Stimulated activated CD4-positive, alpha-beta T cell treated with anti-CD3 and anti-CD28 coated beads, Interleukin-15, amount 100 ng/mL, for 24 hours (primary cell): ENCODE data around the gene CHPF.

ENCODE experiments used
- DNase-seq: peaks from one replicate; pipeline ENCODE4 v3.0.0-alpha.2; 2020

CHPF gene

GRCh38 chr2:219510512-219511135, 33.0 kb downstream of the CHPF start:
- DNase-seq = no peak

GRCh38 chr2:219509780-219510511, 33.7 kb downstream of the CHPF start:
- peak; percentile 73 for DNase-seq

DNA sequence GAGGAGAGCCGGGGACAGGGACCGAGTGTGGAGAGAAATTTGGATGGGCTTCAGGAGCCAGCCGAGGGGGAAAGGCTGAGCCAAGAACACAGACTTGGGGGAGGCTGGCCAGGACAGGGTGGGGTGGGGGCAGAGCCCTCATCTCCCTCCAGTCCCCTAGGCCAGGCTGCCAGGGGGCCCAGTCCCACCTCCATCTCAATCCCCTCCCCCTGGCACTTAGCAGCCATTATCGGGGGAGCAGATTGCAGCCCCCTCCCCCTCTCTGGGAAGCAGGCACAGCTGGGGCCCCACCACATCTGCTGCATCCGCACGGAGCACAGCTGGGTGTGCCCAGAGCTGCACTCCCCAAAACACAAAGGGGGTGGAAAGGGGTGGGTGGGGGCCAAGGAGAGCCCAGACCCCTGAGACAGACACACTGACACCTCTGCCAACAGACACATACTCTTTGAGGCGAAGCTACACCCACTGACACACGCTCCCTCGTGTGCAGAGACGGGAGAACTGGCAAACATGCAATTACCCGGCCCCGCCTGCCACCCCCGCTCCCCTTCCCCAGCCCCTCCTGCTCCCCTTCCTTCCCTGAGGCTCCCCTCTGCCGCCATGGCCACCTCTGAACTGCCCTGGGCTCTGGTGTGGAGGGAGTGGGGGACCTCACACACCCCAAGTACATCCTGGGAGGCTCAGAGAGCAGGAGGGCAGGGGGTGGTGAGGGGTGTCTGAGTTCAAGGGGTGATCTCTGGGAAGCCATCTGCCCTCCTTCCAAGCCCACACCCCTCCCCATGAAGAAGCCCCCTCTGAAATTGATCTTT, 34.4 kb downstream of the CHPF start:
- DNase-seq = no peak

DNA sequence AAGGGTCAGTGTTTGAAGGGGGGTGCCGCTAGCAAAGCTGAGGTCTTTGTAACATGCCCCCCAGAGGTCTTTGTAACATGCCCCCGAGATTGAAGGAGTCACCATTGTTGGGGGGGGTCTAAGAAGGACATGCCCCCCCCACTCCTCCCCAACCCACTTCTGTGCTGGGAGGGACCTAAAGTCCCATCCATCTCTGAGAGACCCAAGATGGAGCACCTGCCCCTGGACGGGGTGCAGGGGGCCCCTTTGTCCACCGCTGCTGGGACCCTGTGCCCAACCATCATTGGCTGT, 35.2 kb downstream of the CHPF start:
- no peak for DNase-seq

- no peak for DNase-seq
Observed at GRCh38 chr2:219507581-219508443, 35.8 kb downstream of the CHPF start.

DNA sequence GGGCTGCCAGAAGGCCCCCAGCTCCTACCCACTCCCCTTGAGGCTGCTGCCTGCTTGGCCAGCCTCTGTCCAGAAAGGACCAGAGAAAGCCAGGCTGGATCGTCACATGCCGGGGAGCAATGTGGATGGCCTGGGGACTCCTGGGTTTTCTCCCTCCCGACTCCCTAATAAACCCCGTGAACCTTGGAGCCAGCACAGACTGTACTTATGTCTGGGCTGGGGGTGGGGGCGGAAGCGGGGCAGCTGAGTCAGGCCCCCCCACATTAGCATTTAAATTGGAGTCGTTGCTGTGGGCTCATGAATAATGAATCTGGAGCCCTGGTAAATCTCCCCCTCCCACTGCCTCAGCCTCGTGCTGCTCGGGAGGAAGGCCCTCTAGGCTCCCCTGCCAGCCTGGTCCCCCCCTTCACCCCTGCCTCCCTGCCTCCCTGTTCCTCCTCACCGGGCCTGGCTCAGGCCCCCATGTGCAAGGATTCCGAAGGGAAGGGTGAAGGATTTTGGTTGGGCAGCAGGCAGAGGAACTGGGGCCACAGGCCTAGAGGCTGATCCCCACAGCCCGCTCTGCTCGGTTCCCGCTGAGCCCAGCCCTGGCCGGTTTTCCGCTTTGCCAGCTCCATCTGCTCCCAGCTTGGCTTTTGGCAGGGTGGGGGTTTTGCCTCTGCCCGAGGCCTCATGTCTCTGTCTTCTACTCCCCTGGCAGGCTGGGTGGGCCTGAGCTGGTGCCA, 36.6 kb downstream of the CHPF start:
- no peak for DNase-seq

GRCh38 chr2:219506153-219506801, 37.3 kb downstream of the CHPF start:
- no peak for DNase-seq

DNA sequence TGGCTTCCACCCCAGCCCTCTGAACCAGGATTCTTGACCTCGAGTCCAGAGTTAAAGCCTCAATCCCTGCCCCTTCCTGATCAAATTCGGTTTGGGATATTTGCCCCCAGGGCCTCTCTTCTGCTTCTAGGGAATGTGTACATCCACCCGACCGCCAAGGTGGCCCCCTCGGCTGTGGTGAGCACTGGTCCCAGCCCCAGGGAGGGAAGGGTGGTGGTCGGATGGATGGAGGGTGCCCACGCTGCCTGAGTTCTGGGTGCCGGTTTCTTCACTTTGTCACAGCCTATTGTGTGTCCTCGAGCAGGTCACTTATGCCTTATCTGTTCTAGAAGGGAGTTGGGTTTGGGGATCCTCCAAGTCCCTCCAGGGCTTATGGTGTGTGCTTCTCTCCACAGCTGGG, 38.0 kb downstream of the CHPF start:
- DNase-seq = no peak

- DNase-seq = no peak
Observed at GRCh38 chr2:219502618-219503017, 41.0 kb downstream of the CHPF start.

GRCh38 chr2:219501849-219502248, 41.8 kb downstream of the CHPF start:
- no peak for DNase-seq

- DNase-seq = no peak
Observed at GRCh38 chr2:219500135-219500534, 43.5 kb downstream of the CHPF start.

DNA sequence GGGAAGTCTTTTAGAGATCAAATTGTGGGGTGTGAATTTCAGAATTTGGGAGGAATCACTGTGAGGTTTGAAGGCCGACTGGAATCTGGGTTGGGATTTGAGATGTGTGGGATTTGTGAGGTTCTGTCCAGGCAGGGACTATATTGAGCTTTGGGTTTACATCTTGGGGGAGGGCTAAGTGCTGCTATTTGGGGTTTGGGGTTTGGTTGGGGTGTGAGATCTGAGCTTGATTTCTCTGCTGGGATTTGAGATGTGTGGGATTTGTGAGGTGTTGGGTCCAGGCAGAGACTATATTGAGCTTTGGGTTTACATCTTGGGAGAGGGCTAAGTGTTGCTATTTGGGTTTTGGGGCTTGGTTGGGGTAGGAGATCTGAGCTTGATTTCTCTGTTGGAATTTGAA, 44.1 kb downstream of the CHPF start:
- no peak for DNase-seq

- no peak for DNase-seq
Observed at GRCh38 chr2:219499058-219499307, 44.6 kb downstream of the CHPF start.

GRCh38 chr2:219498280-219499057, 45.1 kb downstream of the CHPF start, which contains the start of gene GMPPA:
TSS of gene GMPPA (plus strand) at chr2:219498891. CDS start at chr2:219499976, 1,085 bp downstream.
- peak; percentile 95 for DNase-seq

DNA sequence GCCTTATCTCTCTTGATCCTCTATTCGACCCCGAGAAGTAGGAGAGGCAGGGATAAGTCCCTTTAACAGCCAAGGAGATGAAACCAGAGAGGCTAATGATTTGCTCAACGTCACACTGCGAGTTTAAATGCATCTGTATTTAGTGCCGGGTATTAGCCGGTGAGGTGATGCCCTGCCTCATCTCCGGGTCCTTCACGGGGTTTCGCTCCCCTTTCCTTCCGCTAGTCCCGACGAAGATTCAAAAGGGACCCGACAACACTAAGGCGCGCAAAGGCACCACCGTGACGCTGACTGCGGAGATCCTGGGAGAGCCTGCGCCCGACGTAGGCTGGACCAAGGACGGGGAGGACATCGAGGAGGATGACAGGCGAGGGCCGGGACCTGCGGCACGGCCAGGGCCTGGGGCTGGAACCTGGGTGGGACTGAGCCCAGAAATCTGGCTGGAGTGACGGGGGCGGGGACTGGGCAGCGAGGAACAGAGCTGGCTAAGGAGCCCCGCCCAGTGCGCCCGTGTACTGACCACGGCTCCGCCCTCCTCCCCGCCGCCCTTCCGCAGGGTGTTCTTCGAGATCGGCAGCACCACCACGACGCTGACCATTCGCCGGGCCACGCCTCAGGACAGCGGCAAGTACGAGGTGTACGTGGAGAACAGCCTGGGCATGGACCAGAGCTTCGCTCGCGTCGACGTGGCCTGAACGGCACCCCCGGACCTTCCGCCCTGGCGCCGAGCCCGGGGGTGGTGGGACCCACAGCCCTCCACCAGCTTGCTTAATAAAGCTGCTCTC, 45.9 kb downstream of the CHPF start:
- peak; percentile 56 for DNase-seq

GRCh38 chr2:219496825-219497494, 46.6 kb downstream of the CHPF start:
- peak; percentile 28 for DNase-seq

- DNase-seq = no peak
Observed at GRCh38 chr2:219496247-219496824, 47.3 kb downstream of the CHPF start.

DNA sequence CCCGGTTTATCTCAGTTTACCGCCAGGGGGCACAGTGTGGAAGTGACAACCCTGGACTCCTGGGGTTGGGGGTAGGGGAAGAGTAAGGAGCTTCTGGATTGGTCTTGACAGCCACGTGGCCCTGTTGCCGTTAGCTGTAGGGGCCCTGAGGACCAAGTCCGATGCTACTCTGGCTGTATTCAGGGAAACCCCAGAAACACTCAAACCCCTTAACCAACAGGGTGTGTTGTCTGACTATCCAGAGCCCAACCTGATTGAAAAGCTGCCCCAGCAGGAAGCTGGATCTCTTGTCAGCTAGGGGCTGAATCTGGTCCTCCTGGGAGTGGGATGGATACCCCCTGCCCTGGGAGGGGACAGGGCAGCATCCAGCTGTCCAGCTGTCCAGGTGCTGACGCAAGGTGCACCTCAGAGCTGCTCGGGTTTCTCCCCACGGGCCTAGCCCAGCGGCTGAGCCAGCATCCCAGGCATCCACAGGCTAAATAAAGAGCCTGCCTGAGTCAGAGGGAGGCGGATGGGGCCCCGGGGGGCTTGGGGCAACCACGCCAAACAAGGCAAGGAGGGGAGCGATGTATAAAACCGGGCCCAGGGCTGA, 48.0 kb downstream of the CHPF start:
- DNase-seq = peak; percentile 77

- DNase-seq = no peak
Observed at GRCh38 chr2:219494952-219495530, 48.6 kb downstream of the CHPF start.
